ENCODE data around the gene THSD4. TPM values are rescaled to one million over a fixed set of nuclear protein-coding genes. Genes with fewer than 3 reads are reported as not detected.

The THSD4 gene
- total RNA-seq, 1 experiment from 2014 or later = 24.2 TPM

DNA sequence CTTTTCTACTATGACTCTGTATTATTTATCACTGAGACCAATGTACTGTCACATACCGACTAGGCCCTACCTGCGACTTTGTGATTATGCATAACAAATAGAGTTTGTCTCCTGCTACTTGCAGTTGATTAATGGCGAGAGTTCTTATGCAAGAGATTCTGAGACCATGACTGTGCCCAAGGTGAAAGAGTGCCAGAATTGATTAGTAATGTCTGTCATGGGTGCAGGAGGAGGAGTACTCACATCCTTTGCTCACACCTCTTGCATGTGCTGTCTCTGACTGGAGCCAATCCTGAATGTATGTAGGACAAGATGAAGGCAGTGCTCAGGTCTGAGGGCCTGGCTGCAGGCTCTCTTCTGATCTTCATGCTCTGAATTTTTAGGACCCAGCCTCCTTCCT, 260.7 kb downstream of the THSD4 start:
- intact Hi-C loops (cut with micrococcal nuclease; ENCODE audit: unreplicated experiment) = no loop called here
- H3K4me1 Mint-ChIP-seq (ENCODE audit: low read depth, unreplicated experiment) = no peaks in the 10 kb centered on the region
- DNase-seq = no peak
- no peak overlapping the region for H3K4me3 Mint-ChIP-seq (ENCODE audit: low read depth, unreplicated experiment)
- H3K9me3 Mint-ChIP-seq (ENCODE audit: low read depth, unreplicated experiment) = no peaks in the 10 kb centered on the region
- H3K36me3 Mint-ChIP-seq (ENCODE audit: insufficient read depth, unreplicated experiment) = no peaks in the 10 kb centered on the region
- no peak overlapping the region for H3K27ac Mint-ChIP-seq (ENCODE audit: unreplicated experiment)
- TF ChIP-seq, protein P1, sequence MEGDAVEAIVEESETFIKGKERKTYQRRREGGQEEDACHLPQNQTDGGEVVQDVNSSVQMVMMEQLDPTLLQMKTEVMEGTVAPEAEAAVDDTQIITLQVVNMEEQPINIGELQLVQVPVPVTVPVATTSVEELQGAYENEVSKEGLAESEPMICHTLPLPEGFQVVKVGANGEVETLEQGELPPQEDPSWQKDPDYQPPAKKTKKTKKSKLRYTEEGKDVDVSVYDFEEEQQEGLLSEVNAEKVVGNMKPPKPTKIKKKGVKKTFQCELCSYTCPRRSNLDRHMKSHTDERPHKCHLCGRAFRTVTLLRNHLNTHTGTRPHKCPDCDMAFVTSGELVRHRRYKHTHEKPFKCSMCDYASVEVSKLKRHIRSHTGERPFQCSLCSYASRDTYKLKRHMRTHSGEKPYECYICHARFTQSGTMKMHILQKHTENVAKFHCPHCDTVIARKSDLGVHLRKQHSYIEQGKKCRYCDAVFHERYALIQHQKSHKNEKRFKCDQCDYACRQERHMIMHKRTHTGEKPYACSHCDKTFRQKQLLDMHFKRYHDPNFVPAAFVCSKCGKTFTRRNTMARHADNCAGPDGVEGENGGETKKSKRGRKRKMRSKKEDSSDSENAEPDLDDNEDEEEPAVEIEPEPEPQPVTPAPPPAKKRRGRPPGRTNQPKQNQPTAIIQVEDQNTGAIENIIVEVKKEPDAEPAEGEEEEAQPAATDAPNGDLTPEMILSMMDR (IDR thresholded peaks at IDR 0.05; ENCODE audit: unreplicated experiment) = no peak
- BruUV-seq (replicated peaks) = no TSS peak
- CTCF ChIA-PET = no interaction called here
- no peaks in the 10 kb centered on the region for H3K27me3 Mint-ChIP-seq (ENCODE audit: unreplicated experiment)

DNA sequence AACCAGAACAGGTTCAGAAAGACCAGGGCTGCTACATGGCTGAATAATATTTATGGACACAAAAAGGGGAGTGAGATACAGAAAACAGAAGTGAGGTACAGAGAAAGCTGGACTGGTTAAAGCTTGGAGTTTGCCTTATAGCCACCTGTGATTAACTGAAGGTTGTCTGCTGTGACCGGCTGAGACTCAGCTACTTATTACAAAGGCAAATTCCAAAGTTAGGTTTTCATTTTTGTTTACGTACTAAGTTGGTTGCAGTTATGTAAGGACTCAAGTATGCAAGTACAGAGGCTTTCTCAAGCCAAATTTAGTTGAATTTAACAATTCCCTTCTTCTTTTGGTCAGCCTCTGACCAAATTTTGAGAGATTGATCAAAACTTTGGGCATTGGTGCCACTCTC, 264.6 kb downstream of the THSD4 start:
- no peak for DNase-seq
- CTCF ChIA-PET = interaction anchor here (0.6 kb wide), 1 partner anchor 307 kb away, joined by 5 read pairs; no protein-coding TSS in a partner anchor
- no TSS peak for BruUV-seq (replicated peaks)
- no peak overlapping the region for H3K4me3 Mint-ChIP-seq (ENCODE audit: low read depth, unreplicated experiment)
- intact Hi-C loops (cut with micrococcal nuclease; ENCODE audit: unreplicated experiment) = loop anchor here (5.0 kb wide), 1 partner anchor 368 kb away; no protein-coding TSS in a partner anchor
- no peaks in the 10 kb centered on the region for H3K36me3 Mint-ChIP-seq (ENCODE audit: insufficient read depth, unreplicated experiment)
- no peaks in the 10 kb centered on the region for H3K9me3 Mint-ChIP-seq (ENCODE audit: low read depth, unreplicated experiment)
- no peaks in the 10 kb centered on the region for H3K4me1 Mint-ChIP-seq (ENCODE audit: low read depth, unreplicated experiment)
- TF ChIP-seq, protein P1 (IDR thresholded peaks at IDR 0.05; ENCODE audit: unreplicated experiment) = no peak
- H3K27me3 Mint-ChIP-seq (ENCODE audit: unreplicated experiment) = no peaks in the 10 kb centered on the region
- H3K27ac Mint-ChIP-seq (ENCODE audit: unreplicated experiment) = no peak overlapping the region

DNA sequence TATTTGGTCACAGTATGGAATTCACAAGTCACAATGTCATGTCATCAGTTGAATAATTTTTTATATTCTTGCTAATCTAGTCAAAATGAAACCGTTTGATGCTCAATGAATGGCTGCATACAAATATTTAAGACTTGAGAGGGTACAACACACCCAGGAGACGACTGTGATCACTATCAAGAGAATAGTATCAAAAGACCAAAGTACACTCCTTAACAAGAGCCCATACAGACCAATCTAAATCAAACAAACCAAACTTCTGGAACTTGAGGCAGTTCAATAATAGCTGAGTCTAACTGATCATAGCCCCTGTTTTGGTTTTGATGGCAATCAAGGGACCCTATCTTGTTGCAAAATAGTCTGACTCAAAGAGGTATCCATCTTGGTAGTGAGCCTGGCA, 265.1 kb downstream of the THSD4 start:
- CTCF ChIA-PET = no interaction called here
- H3K27me3 Mint-ChIP-seq (ENCODE audit: unreplicated experiment) = no peaks in the 10 kb centered on the region
- no peak overlapping the region for H3K27ac Mint-ChIP-seq (ENCODE audit: unreplicated experiment)
- intact Hi-C loops (cut with micrococcal nuclease; ENCODE audit: unreplicated experiment) = loop anchor here (5.0 kb wide), 1 partner anchor 368 kb away; no protein-coding TSS in a partner anchor
- H3K4me1 Mint-ChIP-seq (ENCODE audit: low read depth, unreplicated experiment) = no peaks in the 10 kb centered on the region
- no peaks in the 10 kb centered on the region for H3K9me3 Mint-ChIP-seq (ENCODE audit: low read depth, unreplicated experiment)
- TF ChIP-seq, protein P1 (IDR thresholded peaks at IDR 0.05; ENCODE audit: unreplicated experiment) = no peak
- DNase-seq = no peak
- no TSS peak for BruUV-seq (replicated peaks)
- H3K4me3 Mint-ChIP-seq (ENCODE audit: low read depth, unreplicated experiment) = no peak overlapping the region
- no peaks in the 10 kb centered on the region for H3K36me3 Mint-ChIP-seq (ENCODE audit: insufficient read depth, unreplicated experiment)

DNA sequence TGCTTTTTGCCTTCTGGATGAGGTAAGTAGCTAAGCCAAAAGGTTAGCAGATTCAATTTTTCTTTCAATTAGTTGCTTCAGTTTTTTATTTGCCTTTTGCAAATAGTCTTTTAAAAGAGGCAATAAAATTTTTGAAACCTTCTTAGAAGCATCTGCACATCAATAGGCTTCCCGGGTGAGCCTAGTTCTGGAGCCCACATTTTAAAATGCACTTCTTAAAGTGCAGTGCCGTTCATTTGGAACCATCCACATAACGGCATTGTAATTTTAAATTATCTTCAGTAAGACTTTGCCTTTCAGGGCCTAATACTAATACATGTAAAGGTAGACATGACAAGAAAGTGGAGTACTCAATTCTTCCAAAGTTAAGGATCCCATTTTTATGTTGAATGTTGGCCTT, 269.2 kb downstream of the THSD4 start:
- H3K27me3 Mint-ChIP-seq (ENCODE audit: unreplicated experiment) = no peaks in the 10 kb centered on the region
- H3K36me3 Mint-ChIP-seq (ENCODE audit: insufficient read depth, unreplicated experiment) = peaks cover 4% of the 10 kb centered on the region
- no peak overlapping the region for H3K4me3 Mint-ChIP-seq (ENCODE audit: low read depth, unreplicated experiment)
- BruUV-seq (replicated peaks) = no TSS peak
- no peak overlapping the region for H3K27ac Mint-ChIP-seq (ENCODE audit: unreplicated experiment)
- CTCF ChIA-PET = interaction anchor here (0.8 kb wide), 1 partner anchor 475 kb away, joined by 3 read pairs; no protein-coding TSS in a partner anchor
- no peaks in the 10 kb centered on the region for H3K4me1 Mint-ChIP-seq (ENCODE audit: low read depth, unreplicated experiment)
- H3K9me3 Mint-ChIP-seq (ENCODE audit: low read depth, unreplicated experiment) = peaks cover 6% of the 10 kb centered on the region
- intact Hi-C loops (cut with micrococcal nuclease; ENCODE audit: unreplicated experiment) = loop anchor here (5.0 kb wide), 1 partner anchor 372 kb away; no protein-coding TSS in a partner anchor
- TF ChIP-seq, protein P1 (IDR thresholded peaks at IDR 0.05; ENCODE audit: unreplicated experiment) = no peak
- DNase-seq = no peak
